Stimulated activated CD8-positive, alpha-beta memory T cell treated with anti-CD3 and anti-CD28 coated beads, Interleukin-15, amount 100 ng/mL, for 48 hours (primary cell): Measurements from ENCODE around the gene SPP1.
"Not testable (repeated sequence)": the region's sequence is repeated elsewhere in the genome, so short reads cannot be mapped to it uniquely, and the experiment has no call there.

Source experiments
- DNase-seq, 2 donors: peaks; one replicate each; pipeline ENCODE4 v3.0.0-alpha.2; 2020; ENCODE audit warnings: low read depth in 2 of 2

Gene SPP1

DNA sequence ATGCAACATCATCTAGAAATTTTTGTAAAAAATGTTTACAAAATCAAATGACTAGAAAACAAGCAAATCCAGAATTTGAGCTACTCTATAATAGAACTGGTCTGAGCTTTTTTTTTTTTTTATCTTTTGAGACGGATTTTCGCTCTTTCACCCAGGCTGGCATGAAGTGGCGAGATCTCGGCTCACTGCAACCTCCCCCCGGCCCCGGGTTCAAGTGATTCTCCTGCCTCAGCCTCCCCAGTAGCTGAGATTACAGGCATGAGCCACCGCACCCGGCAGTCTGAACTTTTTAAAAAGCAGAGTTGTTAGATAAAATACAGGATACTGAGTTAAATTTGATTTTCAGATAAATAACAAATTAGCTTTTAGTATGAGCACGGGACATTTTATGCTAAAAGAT, 11.0 kb downstream of the SPP1 start:
- no peak for DNase-seq

DNA sequence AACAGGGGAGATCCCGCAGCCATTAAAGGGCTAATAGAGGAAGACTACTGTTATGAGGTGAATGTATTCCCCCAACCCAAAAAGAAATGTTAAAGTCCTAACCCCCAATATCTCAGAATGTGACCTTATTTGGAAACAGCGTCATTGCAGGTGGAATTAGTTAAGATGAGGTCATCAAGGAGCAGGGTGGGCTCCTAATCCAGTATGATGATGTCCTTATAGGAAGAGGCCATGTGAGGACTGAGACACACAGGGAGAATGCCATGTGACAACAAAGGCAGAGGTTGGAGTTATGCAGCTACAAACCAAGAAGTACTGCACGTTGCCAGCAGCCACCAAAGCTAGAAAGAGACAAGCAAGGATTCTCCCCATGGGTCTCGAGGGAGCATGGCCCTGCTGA, 14.3 kb downstream of the SPP1 start:
- DNase-seq: no peak

DNA sequence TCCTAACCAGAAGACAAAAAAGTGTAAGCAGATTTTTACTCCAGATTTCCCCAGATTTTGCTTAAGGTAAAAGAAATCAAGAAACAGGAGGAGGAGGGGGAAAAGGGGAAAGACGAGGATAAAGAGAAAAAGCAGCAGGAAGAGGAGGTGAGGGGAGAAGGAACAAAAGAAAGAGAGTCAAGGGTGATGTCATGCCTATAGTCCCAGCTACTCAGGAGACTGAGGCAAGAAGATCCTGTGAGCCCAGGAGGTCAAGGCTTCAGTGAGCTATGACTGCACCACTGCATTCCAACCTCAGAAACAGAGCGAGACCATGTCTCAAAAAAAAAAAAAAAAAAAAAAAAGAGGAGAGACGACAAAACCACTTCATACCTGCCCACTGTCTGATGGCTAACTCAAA, 19.9 kb downstream of the SPP1 start:
- no peak for DNase-seq

DNA sequence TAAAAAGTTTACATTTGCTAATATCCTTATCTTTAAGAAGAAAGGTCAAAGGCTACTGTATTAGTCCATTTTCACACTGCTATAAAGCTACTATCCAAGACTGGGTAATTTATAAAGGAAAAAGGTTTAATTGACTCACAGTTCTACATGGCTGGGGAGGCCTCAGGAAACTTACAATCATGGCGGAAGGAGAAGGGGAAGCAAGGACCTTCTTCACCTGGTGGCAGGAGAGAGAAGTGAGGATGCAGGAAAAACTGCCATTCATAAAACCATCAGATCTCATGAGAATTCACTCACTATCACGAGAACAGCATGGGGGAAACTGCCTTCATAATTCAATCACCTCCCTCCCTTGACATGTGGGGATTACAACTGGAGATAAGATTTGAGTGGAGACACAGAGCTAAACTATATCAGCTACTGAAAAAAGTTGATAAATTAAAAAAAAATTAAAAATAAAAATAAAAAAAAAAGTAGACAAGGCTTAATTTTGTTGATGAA, 23.7 kb downstream of the SPP1 start:
- not testable (repeated sequence) for DNase-seq

DNA sequence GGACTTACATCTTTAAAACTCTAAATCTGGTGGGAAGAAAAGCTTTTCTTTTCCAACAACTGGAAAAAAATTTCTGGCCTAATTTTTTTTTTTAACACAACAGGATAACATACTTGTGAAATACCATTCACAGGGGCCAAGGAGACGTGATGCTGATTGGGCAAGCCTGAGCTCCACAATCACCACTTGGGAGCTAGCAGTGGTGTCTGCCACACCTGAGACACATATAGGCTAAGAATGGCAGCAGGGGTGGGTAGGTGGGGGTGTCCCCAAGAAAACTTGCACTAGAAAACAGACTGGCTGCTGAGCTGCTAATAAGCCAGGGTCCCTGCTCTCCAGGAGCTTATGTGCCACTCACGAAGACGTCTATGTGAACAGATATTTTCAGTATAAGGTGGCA, 26.4 kb downstream of the SPP1 start:
- DNase-seq: no peak

DNA sequence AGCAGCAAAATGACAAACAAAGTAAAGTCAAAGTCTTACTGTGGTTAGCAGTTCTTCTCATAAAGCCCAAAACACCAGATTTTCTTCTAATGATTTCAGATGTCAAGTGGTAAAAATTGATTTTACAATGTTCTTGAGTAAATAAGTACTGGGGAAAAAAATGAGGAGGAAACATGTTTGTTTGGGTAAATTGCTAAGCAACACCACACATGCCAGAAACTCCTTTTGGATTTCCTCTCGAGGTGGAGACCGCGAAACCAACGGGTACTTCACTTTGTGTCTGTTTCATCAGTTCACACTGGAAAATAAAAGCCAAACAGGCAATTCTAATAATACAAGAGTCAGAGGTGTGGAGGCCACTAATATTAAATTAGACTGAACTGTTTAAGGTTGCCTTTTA, 27.3 kb downstream of the SPP1 start:
- DNase-seq: no peak

DNA sequence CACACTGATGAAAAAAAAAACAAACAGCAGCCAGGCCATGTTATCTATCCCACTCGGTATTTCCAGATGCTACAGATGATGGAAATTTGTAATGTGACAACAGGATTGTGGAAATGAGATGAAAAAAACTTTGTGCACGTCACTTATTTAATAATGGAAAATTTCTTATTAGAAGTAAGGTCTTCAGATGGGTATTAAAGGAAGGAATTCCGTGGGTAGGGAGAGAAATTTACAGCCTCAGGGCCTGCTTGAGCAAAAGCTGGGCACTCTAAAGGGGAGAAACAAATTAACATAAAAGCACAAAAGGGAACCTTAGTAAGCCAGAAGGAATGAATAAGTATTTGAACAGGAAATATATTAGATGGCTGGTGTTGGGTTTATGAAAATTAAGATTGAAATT, 27.7 kb downstream of the SPP1 start:
- DNase-seq: no peak

DNA sequence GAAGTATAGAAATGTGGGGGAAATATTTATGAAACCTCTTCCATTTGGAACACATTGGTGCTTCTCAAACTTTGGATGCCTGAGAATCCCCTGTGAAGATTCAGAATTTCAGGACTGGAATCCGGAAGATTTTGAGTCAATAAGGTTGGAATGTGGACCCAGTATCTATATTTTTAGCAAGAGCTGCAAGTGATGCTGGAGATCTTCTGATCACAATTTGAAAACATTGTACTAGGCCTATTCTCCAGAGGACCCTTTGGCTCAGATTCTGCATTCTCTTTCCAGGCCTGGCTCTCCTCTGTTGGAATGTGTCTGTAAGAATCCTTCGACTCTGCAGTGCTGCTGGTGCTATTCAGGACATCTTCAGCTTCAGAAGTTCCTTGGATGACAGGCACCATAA, 29.6 kb downstream of the SPP1 start:
- no peak for DNase-seq

DNA sequence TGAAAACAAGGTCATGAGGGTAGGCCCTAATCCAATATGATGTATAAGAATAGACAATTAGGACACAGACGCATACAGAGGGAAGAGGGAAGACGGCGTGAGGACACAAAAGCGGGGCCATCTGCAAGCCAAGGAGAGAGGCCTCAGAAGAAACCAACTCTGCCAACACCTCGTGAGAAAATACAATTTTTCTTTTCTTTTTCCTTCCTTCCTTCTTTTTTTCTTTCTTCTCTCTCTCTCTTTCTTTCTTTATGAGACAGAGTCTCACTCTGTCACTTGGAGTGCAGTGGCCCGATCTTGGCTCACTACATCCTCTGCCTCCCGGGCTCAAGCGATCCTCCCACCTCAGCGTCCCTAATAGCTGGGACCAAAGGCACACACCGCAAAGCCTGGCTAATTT, 30.4 kb downstream of the SPP1 start:
- DNase-seq: no peak

DNA sequence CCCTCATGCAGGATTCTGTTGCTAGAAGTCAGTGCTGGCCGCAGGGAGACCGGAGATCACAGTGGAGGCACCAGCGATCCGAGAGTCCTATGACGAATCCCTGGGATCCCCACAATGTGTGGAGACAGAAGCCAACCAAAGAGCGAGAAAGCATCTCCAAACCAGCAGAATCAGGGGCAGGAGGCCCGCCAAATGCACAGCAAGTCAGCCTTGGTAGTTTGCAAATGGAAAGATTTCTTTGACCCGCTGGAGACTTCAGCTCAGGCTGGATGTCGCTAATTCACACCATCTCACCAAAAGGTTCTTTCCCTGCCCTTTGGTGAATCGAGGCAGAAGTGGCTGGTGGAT, 31.4 kb downstream of the SPP1 start:
- DNase-seq: no peak

DNA sequence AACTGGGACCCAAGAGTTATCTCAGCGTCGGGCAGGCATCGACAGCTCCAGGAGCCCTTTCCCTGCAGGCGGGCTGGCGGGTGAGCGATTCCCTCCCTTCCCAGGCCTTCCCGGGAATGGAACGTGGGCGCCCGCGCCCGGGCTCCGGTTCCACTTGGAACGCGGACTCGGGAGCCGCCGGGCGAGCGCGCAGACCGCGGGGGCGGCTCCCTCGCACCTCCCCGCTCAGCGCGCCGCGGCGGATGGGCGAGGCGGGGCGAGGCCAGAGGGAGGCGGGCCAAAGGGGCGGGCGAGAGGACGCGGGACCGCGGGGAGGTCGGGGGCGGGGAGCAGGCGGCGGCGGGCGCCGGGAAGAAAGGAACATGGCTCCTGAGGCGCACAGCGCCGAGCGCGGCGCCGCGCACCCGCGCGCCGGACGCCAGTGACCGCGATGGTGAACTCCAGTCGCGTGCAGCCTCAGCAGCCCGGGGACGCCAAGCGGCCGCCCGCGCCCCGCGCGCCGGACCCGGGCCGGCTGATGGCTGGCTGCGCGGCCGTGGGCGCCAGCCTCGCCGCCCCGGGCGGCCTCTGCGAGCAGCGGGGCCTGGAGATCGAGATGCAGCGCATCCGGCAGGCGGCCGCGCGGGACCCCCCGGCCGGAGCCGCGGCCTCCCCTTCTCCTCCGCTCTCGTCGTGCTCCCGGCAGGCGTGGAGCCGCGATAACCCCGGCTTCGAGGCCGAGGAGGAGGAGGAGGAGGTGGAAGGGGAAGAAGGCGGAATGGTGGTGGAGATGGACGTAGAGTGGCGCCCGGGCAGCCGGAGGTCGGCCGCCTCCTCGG, 32.0 kb downstream of the SPP1 start, which contains the start of gene PKD2:
Gene PKD2 (plus strand): TSS at position 332 of the 818 bp plus-strand sequence. CDS start 99 bp downstream, at position 431.
- peak; percentile 71 to 75 for DNase-seq

DNA sequence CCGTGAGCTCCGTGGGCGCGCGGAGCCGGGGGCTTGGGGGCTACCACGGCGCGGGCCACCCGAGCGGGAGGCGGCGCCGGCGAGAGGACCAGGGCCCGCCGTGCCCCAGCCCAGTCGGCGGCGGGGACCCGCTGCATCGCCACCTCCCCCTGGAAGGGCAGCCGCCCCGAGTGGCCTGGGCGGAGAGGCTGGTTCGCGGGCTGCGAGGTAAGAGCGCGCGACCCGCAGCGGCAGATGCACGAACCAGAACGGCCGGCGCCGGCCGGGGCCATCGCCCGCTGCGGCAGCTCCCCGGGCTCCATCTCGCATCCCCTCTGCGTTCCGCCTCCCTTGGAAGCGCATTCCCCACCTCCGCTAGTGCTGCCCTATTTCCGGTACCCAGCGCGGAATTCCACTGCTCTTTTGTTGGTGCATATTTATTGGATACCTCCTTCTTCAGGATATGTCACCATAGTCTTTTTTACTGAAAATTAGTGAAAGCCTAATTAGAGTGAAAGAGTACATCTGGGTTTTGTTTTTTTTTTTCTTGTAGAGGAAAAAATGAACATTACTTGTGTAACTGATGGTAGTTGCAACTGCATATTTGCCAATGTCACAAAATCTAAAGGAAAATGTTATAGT, 32.7 kb downstream of the SPP1 start:
- DNase-seq: peak in 1 of 2 donors; percentile 5

DNA sequence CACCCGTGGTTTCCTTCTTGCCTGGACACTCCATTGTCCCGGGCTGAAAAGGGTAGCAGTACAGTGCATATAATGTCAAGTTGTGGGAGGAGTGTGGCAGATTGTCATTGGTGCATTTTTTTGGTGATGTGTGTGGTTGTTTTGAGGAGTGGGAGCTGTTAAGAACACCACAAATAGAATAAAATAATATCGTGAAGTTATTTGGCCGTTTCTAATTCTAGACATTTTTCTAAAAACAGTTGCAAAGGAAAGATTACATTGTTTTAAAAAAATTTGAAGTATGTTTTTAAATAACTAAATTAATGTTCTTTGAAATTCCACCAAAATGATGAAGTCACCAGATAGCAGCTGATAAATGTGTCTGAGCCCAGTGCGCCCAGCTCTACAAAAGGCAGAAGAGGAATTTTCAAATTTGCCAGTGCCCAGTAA, 33.2 kb downstream of the SPP1 start:
- no peak for DNase-seq

DNA sequence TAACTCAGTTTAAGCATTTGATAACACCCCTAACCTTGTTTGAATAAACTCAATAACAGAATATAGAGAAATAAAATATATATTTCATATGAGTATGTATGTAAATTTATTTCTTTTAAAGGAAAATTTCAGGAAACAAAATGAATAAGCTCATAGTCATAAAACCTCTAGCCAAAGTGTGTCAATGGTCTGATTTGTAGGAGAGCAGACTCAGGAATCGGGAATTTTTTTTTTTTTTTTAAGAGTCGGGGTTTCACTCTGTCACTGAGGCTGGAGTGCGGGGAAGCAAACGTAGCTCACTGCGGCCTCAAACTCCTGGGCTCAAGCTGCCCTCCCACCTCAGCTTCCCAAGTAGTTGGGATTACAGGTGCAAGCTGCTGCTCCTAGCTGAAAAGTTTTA, 34.4 kb downstream of the SPP1 start:
- no peak for DNase-seq

DNA sequence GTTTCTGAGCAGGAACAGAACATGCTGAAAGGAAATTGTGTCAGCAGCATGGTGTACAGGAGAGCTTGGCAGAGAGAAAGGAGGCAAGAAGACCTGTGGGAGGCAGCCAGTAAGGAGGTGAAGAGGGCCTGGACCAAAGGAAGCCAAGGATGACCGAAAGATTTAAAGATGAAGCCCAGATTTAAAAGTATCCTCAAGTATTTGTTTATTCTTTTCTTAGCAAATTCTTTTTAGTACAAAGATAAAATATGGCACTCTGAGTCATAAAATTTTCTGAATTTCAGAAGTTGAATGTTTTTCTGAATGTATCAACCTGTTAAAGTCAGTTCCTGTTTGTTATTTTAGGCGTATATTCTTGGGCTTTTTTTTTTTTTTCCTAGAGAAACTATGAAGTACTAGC, 35.5 kb downstream of the SPP1 start:
- no peak for DNase-seq

DNA sequence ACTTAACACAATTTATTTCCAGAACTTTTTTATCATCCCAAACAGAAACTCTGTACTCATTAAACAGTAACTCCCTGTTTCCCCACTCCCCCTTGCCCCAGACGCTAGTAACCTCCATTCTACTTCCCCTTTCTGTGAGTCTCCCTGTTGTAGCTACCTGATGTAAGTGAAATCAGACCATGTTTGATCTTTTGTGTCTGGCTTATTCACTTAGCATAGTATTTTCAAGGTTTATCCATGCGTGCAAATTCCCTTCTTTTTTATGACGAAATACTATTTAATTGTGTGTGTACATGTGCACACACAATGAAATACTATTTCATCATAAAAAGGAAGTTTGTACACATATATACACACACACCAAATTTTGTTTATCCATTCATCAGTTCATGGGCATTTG, 37.1 kb downstream of the SPP1 start:
- no peak for DNase-seq

DNA sequence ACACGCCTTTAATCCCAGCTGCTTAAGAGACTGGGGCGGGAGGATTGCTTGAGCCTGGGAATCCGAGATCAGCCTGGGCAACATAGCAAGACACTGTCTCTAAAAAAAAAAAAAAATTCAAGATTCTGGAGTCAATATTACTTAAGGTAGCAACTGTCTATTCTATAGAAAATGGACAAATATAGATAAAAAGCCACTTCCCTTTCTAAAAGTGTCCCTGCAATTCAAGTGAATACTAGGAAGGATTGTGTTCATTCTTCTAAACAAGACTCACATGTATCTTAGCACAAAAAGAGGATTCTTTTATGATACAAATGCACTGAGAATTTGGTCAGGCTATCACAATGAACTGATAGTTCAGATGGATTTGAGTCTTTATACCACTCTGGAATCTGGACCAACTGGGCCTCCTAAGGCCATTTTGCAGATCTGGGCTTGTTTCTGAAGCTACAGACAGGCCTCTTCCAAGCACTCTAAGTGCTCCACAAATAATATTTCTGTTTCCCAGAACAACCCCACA, 38.9 kb downstream of the SPP1 start:
- DNase-seq: no peak

DNA sequence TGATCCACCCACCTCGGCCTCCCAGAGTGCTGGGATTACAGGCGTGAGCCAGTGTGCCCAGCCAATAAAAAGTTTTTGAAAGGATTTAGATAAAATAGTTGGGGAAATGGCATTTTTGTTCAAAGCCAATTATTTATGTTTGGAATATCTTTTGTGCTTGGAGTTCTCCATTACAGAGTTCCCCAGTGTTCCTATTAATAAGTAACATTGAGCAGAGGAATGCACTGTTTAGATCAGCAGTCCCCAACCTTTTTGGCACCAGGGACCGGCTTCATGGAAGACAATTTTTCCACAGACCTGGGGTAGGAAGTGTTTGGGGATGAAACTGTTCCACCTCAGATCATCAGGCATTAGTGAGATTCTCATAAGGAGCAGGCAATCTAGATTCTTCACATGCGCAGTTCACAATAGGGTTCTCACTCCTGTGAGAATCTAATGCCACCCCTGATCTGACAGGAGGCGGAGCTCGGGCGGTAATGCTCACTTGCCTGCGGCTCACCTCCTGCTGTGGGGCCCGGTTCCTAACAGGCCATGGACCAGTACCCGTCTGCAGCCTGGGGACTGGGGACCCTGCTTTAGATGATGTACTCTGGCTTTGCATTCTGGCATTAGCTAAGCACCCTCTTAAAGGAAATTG, 40.3 kb downstream of the SPP1 start:
- DNase-seq: no peak

DNA sequence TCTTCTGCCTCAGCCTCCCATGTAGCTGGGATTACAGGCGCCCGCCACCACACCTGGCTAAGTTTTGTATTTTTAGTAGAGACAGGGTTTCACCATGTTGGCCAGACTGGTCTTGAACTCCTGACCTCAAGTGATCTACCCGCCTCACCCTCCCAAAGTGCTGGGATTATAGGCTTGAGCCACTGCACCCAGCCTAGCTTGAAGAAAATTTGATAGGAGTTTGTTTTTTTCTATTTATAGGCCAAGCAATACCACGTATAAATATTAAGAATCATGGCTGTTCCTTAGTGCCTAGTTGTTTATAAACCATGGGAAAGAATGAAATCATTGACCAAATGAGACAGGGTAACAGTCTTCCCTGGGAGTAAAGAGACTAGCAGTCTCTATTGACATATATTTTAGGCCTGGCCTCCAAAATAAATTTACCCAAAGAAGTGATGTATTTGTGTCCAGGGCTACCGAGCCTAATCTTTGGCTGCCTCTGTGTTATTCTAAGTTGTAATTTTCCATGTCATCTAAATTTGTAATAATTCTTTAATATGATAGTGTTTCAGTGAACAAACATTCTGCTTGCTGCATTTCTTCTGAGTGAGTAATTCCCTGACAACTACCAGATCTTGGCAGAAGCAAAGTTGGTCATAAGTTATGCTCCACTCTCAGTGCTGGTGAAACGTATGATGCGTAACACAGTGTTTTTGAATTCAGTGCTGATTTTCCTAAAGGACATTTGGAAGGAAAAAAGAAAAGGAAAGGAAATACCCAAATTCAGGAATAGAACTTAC, 42.2 kb downstream of the SPP1 start:
- no peak for DNase-seq

DNA sequence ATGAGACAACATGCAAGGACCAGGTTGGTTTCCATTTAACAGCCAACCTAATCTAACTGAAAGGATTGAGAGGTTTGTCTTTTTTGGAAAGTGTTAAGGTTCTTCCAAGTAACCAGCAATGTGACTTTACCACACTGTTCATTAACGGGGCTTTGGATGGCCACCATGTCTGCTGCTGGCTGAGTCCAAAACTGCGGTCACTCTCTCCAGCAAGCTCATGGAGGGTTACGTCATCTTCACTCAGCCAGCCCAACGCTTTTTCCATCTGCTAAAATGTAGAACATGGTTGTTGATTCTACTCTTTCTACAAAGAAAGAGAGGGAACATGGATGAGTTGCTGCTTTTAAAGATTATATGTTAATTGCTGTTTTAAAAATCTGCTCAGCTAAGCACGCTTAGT, 43.0 kb downstream of the SPP1 start:
- DNase-seq: no peak

DNA sequence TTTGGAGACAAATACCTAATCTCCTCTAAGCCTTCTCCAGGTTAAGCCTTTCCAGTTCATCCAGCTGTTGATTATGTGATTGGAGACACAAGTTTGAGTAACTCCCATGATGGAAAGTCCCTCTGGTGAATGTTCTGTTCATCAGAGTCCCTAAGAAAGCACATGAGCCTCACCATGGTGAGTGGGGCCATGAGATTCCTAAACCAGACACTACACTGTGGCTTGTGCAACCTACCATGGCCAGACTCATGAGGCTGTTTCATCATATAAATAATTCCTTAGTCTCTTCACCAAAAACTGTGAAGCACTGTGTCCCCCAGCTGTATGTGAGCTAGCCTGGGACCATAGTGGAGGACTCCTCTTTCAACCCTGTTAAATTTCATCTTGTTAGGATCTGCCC, 46.3 kb downstream of the SPP1 start:
- no peak for DNase-seq

DNA sequence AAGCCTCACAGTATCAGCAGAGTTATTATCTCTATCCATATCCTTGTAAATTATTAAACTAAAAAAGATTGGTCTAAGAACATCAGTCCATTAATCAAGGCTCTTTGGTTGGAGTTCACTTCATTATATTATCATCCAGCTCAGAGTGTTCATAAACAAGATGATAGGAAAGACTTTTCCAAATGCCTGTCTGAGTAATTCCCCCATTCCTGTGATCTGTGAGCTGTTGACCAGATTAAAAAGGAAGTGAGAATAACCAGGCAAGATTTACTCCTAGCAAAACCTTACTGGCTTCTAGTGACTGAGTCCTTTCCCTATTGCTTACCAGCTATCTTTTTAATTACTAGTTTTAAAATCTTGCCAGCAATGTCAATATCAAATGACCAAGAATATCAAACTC, 46.8 kb downstream of the SPP1 start:
- no peak for DNase-seq
